ENCODE measurements around the gene PCK1.

The PCK1 gene

DNA sequence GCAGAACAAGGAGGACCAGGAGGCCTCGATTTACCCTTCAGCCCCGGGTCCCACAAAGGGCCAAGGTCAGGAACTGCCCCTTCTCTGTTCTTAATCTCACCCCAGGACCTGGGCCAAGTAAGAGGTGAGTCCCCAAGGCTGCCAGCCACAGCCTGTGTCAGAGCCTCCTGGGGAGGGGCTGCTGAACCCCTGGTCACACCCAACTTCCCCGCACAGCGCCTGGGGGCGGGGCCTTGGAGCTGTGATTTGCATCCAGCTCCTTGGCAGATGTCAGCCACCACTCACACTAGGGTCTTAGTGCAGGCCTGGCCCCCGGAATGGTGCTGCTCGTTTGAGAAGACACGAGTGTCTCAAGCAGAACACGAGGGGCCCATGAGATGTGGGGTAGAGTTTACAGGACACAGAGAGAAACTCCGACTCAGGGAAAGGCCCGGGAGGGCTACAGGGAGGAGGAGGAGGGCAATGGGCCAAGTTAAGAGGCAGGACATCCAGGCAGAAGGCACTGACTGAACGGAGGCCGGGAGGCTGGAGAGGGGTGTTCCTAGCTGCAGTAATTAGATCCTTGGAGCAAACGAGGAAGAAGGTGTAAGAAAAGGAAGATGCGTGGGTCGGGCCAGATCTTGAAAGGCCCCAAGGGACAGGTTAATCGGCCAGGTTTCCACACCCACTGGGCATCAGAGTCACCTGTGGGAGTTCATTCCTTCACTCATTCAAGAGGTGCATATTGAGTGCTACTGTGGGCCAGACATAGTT is 32.4 kb downstream of the PCK1 start:
- Mint-ChIP-seq H3K4me1 (ENCODE audit: low read depth) (peaks cover 2% of the 10 kb centered on the region), H3K36me3 (no peaks in the 10 kb centered on the region), H3K27me3 (no peaks in the 10 kb centered on the region), H3K4me3 (no peak overlapping the region), H3K9me3 (ENCODE audit: low read depth) (no peaks in the 10 kb centered on the region), H3K27ac (no peak overlapping the region)

DNA sequence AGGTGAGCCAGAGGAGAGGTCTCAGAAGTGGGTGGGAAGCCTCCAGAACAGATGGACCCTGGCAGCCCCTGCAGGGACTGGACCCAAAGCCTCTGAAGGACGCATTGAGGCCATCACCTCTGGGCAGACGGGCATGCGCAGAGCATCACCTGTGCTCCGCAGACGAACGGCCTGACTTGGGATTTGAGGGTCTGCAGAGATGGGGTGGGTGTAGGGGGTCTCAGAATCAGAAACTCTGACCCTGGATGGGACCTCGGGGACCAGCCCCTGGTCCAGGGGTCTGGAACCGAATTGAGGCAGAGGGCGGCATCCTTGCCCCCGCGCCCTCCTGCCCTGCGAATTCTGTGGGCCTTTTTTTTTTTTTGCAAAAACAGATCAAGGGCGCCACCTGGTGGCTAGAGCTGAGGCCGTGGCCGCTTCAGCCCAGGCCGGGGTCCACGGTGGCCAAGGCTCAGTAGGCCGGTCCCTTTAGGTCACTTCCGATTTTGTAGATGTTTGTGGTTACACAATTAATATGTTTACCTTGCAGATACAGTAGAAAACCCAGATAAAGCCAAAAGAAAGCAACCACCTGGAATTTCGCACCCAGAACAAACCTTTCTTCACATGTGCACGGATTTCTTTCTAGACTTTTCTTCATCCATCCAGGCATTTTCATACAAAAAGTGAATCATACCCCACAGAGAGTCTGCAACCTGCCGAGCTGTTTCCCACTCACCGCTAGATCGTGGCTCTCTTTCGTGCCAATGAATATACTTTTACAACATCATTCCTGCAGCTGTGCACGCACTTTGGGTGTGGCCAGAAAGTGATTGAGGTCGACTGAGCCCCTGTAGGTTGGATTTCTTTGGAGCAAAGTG is 33.4 kb downstream of the PCK1 start:
- Mint-ChIP-seq H3K9me3 (ENCODE audit: low read depth) (no peaks in the 10 kb centered on the region), H3K4me3 (no peak overlapping the region), H3K4me1 (ENCODE audit: low read depth) (peaks cover 2% of the 10 kb centered on the region), H3K27me3 (no peaks in the 10 kb centered on the region), H3K27ac (no peak overlapping the region), H3K36me3 (no peaks in the 10 kb centered on the region)

DNA sequence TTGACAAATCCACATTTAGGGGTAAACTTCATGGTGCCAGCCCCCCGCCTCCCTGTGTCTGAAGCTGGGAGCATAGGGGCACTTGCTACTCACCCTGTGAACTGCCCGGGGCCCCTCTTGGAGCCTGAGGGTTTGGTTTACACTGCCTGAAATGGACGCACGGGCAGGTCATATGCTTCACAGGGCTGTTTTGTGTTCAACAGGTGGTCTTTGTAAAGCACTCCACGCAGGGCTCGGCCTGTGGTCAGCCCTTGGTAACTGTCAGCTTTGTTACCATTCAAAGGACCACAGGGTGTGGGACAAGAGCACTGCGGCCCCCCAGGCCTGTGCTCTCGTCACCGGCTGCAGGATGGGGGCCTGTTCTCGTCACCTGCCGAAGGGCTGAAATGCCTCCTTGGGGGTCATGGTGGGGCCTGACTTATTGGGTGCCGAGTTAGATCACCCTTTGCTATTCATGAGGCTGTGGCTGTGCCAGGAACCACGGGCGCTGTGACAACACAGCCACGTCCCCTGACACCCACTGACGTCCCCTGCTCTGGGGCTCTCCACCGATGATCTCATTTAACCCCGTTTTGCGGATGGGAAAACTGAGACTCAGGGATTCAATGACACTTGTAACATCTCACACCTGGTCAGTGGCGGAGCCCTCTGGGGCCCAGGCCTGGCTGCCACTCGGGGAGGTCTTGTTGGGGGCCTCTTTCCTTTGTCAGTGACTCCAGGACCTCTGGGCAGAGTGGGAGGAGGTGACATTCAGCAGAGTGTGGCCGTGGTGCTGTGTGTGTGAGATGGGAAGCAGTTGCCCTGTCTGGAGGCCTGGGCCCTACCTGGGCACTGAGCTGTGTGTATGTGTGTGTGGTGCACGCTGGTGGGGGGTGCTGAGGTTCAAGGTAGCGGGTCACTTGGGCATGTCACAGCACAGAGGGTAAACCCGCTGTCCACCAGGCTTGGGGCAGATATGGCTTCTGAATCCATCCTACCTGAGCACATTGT is 34.4 kb downstream of the PCK1 start:
- H3K9me3 Mint-ChIP-seq (ENCODE audit: low read depth): no peaks in the 10 kb centered on the region
- H3K27ac Mint-ChIP-seq: no peak overlapping the region
- no peak overlapping the region for H3K4me3 Mint-ChIP-seq
- H3K36me3 Mint-ChIP-seq: no peaks in the 10 kb centered on the region
- no peaks in the 10 kb centered on the region for H3K27me3 Mint-ChIP-seq
- peaks cover 2% of the 10 kb centered on the region for H3K4me1 Mint-ChIP-seq (ENCODE audit: low read depth)

DNA sequence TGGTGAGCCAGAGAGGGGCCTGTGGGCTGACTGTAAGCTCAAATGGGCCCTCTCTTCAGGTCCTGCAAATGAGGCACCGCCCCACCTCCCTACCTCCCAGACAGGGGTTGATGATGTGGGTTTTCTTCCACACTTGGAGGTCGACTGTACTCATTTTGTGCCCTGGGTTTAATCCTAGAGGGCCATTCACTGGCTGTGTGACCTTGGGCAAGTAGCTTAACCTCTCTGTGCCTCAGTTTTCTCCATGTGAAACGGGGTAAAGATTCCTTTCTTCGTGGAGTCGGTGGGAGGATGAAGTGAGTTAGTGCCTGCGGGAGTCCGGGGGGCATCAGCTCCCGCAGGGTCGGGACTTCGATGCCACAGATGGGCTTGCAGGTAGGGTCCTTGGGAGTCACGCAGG is 35.4 kb downstream of the PCK1 start:
- Mint-ChIP-seq H3K27ac (no peak overlapping the region), H3K9me3 (ENCODE audit: low read depth) (no peaks in the 10 kb centered on the region), H3K4me1 (ENCODE audit: low read depth) (peaks cover 2% of the 10 kb centered on the region), H3K36me3 (no peaks in the 10 kb centered on the region), H3K27me3 (no peaks in the 10 kb centered on the region), H3K4me3 (no peak overlapping the region)

DNA sequence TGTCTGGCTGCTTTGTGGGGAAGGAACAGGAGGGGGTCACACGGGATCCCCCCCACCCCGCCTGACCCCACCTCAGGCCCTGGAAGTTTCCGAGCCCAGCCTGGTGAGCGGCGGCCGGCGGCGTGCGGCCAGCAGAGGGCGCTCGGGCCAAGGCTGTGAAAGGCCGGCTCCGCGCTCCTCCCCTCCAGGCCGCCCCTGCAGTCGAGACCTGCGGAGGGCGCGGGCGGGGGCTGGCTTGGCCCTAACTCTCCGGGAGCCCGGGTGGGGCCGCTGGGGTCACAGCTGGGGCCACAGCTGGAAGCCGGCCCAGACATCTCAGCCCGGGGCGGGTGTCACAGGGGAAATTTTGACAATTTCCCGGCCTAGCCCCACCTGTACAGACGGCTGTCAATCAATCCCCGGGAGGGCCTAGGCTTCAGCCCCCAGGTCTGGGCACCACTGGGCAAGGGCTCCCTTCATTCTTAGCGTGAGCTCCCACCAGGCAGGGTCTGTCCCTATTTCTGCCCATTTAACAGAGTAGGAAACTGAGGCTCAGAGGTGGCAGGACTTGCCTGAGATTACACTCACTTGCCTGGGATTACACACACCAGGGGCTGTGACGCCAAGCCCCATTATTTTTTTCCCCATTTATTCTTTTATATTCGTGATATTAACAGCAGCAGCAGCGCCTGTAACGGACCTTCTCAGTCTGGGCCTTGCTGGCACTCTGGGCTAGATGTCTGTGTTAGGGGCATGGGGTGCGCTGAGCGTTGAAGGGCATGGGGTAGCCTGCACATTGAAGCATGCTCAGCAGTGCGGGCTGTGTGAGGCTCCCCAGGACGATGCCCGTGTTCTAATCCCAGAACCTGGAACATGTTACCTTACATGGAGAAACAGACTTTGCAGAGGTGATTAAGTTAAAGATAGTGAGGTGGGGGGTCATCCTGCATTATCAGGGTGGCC is 36.4 kb downstream of the PCK1 start:
- H3K27me3 Mint-ChIP-seq: no peaks in the 10 kb centered on the region
- no peak overlapping the region for H3K27ac Mint-ChIP-seq
- no peak overlapping the region for H3K4me3 Mint-ChIP-seq

DNA sequence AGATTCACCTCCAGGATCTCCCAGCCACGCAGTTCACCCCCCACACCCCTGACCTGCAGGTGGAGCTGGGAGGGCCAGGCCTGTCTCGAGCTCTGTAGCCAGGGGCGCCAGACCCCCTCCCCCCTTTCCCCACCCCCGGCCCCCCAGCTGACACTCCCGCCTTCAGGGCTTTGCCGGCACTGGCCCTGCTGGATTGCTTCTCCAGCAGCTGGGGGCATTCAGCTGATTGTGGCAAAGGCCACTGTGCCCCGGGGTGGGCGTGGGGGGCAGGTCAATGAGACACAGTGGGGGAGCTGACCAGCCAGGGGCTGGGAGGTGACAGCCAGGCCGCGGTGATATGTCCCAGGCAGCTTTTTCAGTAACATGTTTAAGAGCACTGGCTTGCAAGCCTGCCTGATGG is 37.1 kb downstream of the PCK1 start:
- Mint-ChIP-seq H3K27me3 (no peaks in the 10 kb centered on the region), H3K4me1 (ENCODE audit: low read depth) (peaks cover 2% of the 10 kb centered on the region), H3K27ac (no peak overlapping the region), H3K36me3 (no peaks in the 10 kb centered on the region), H3K9me3 (ENCODE audit: low read depth) (no peaks in the 10 kb centered on the region), H3K4me3 (no peak overlapping the region)

More for the DNA sequence above, 36.4 kb downstream of the PCK1 start:
- Mint-ChIP-seq H3K9me3 (ENCODE audit: low read depth) (no peaks in the 10 kb centered on the region), H3K4me1 (ENCODE audit: low read depth) (peaks cover 2% of the 10 kb centered on the region), H3K36me3 (no peaks in the 10 kb centered on the region)

DNA sequence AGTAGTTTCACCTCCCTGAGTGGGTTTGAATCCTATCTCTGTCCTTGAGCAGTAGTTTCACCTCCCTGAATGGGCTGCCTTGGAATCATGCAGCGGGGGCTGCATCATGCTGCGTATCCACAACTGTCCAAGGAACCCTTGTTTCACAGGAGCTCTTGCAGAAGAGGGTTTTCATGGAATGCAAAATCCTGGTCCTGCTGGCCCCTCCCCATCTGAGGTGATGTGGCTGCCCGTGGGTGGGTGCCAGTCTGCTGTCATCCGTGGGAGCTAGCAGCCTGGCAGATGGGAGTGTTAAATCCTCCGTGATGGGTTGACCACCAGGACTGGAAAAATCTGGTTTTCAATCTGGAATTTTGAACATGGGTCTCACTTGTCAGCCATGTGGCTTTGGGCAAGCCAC is 37.6 kb downstream of the PCK1 start:
- Mint-ChIP-seq H3K4me3 (no peak overlapping the region), H3K4me1 (ENCODE audit: low read depth) (peaks cover 2% of the 10 kb centered on the region), H3K36me3 (no peaks in the 10 kb centered on the region), H3K27ac (no peak overlapping the region), H3K9me3 (ENCODE audit: low read depth) (no peaks in the 10 kb centered on the region), H3K27me3 (no peaks in the 10 kb centered on the region)

DNA sequence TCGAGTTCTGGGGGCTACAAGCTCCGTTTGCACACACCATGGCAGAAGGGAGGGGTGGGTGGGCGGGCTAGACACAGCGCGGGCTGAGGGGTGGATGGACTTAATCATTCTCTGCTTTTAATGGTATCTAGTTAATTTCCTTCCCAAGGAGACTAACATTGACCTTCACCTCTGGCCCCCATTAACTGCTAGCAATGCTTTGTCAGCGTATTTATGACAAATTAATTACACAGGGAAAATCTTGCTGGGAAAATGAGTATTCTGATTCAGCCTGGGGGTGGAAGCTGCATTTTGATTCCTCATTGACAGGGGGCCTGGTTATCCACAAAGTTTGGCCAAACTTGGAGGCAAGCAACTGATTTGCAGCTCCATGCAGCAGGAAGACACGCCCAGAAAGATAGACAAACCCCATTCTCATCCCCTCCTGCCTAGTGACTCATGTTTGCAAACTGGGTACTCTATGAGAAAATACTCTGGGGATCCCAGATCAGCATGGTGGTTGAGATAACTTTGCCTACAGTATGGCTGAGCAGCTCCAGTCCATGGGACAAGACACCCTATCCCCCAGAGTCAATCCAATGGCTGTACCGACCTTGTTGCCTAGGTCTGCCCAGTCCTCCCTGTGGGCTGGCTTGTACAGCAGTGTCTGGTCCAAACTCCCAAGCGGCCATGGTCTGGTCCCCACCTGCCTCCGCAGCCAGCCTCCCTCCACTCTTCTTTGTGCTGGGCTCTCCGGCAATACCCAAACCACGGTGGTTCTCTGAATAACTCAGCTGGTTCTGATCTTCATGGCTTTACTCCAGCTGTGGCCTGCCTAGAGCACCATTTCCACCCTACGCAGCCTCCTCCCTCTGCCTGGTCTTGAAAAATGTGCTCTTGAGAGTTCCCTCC is 39.7 kb downstream of the PCK1 start:
- peaks cover 2% of the 10 kb centered on the region for H3K4me1 Mint-ChIP-seq (ENCODE audit: low read depth)
- H3K27ac Mint-ChIP-seq: no peak overlapping the region
- no peaks in the 10 kb centered on the region for H3K27me3 Mint-ChIP-seq
- H3K9me3 Mint-ChIP-seq (ENCODE audit: low read depth): no peaks in the 10 kb centered on the region
- H3K36me3 Mint-ChIP-seq: no peaks in the 10 kb centered on the region
- no peak overlapping the region for H3K4me3 Mint-ChIP-seq

DNA sequence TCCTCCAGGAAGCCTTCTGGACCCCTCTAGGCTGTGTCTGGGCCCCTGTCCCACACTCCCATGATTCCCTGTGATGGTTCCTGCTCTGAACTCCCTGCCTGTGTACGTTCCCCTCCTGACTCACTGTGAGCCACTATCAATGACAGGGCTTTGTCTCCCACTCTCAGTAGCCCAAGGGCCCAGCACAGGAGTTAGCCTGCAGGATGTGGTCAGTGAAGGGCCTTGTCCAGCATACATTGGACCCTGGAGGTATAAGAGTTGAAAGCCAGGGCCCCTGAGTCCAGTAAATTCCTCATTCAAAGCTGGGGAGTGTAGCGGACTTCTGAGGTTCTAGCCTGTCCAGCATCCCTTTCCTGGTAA is 40.3 kb downstream of the PCK1 start:
- Mint-ChIP-seq H3K9me3 (ENCODE audit: low read depth) (no peaks in the 10 kb centered on the region), H3K27ac (no peak overlapping the region), H3K27me3 (no peaks in the 10 kb centered on the region), H3K4me3 (no peak overlapping the region), H3K36me3 (no peaks in the 10 kb centered on the region), H3K4me1 (ENCODE audit: low read depth) (peaks cover 2% of the 10 kb centered on the region)

DNA sequence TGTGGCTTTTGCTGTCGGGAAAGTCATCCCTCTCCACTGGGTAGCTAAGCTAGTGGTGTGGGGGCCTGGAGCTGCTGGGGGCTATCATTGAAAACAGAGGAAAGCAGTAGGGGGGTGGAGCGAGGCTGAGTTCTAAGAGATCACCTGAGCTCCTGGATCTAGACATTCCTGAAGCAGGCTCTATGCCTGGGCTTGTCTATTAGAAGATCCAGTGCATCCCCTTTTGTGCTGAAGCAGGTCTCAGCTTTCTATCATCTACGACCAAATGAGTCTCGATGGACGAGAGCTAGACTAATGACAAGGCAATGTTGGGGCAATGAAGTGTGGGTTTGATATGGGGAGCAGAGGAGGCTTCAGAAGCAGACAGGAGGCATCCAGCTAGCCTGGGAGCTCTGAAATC is 40.8 kb downstream of the PCK1 start:
- no peak overlapping the region for H3K4me3 Mint-ChIP-seq
- peaks cover 2% of the 10 kb centered on the region for H3K4me1 Mint-ChIP-seq (ENCODE audit: low read depth)
- H3K36me3 Mint-ChIP-seq: no peaks in the 10 kb centered on the region
- no peaks in the 10 kb centered on the region for H3K9me3 Mint-ChIP-seq (ENCODE audit: low read depth)
- no peaks in the 10 kb centered on the region for H3K27me3 Mint-ChIP-seq
- no peak overlapping the region for H3K27ac Mint-ChIP-seq

DNA sequence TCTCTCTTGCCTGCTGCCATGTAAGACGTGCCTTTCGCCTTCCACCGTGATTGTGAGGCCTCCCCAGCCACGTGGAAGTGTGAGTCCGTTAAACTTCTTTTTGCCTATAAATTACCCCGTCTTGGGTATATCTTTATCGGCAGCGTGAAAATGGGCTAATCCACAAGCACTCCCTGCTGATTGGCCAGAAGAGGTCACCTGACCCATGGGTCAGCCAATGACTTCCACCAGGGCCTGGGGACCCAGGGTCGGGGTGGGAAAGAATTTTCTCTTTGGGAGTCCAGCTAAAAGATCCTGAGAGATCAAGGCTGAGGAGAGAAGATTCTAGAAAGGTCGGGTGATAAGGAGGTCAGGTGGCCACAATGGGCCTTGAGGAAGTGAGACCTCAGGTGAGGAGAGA is 42.2 kb downstream of the PCK1 start:
- Mint-ChIP-seq H3K4me3 (no peak overlapping the region), H3K27ac (no peak overlapping the region), H3K4me1 (ENCODE audit: low read depth) (no peaks in the 10 kb centered on the region), H3K27me3 (no peaks in the 10 kb centered on the region), H3K9me3 (ENCODE audit: low read depth) (no peaks in the 10 kb centered on the region), H3K36me3 (peaks cover 4% of the 10 kb centered on the region)

DNA sequence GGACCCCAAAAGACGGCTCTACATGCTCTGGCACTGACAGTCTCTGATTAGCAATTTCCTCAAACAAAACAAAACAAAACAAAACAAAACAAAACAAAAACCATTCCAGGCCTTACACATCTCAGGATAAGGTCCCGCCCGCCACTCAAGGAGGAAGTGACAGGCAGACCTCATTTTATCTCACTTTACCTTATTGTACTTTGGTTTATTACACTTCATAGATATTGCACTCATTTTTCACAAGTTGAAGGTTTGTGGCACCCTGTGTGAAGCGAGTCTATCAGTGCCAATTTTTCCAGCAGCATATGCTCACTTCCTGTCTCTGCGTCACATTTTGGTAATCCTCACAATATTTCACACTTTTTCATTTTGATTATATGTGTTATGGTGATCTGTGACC is 44.1 kb downstream of the PCK1 start:
- H3K27ac Mint-ChIP-seq: no peak overlapping the region

DNA sequence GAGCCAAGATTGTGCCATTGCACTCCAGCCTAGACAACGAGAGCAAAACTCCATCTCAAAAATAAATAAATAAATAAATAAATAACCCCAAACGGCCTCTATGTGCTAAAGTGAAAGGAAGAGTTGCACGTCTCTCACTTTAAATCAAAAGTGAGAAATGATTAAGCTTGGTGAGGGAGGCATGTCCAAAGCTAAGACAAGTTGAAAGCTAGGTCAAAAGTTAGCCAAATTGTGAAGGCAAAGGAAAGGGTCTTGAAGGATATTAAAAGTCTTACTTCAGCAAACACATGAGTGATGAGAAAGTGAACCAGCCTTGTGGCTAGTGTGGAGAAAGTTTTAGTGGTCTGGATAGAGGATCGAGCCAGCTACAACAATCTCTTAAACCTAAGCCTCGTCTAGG is 45.0 kb downstream of the PCK1 start:
- no peak overlapping the region for H3K4me3 Mint-ChIP-seq
- peaks cover 9% of the 10 kb centered on the region for H3K36me3 Mint-ChIP-seq
- no peaks in the 10 kb centered on the region for H3K4me1 Mint-ChIP-seq (ENCODE audit: low read depth)
- H3K27me3 Mint-ChIP-seq: no peaks in the 10 kb centered on the region
- no peak overlapping the region for H3K27ac Mint-ChIP-seq
- no peaks in the 10 kb centered on the region for H3K9me3 Mint-ChIP-seq (ENCODE audit: low read depth)

More for the DNA sequence above, 44.1 kb downstream of the PCK1 start:
- Mint-ChIP-seq H3K4me3 (no peak overlapping the region), H3K4me1 (ENCODE audit: low read depth) (no peaks in the 10 kb centered on the region), H3K36me3 (peaks cover 8% of the 10 kb centered on the region), H3K9me3 (ENCODE audit: low read depth) (no peaks in the 10 kb centered on the region), H3K27me3 (no peaks in the 10 kb centered on the region)

Data from activated naive CD8-positive, alpha-beta T cell (primary cell).